AG09319 (cell line): ENCODE measurements around the gene KCNIP3.
A peak's percentile ranks its signal among the peaks of the same experiment; 100 is the strongest.

Experiments
- DNase-seq: peaks from one replicate; pipeline ENCODE4 v3.0.0-alpha.2; 2010; ENCODE audit warnings: low read depth; ENCODE audit errors: extremely low read depth
- CTCF ChIP-seq: IDR thresholded peaks from 2 replicates; pipeline ENCODE4 v1.5.1; 2011; ENCODE audit warnings: low read depth, mild to moderate bottlenecking, inconsistent platforms, low read length, moderate library complexity

KCNIP3 gene

GRCh38 chr2:95314964-95315611 is 17.9 kb downstream of the KCNIP3 start:
- TF ChIP-seq CTCF: peak; percentile 52
- no peak for DNase-seq

- no peak for DNase-seq
- TF ChIP-seq CTCF: no peak
Observed at GRCh38 chr2:95315801-95316411, 18.8 kb downstream of the KCNIP3 start.

GRCh38 chr2:95316466-95317122 is 19.4 kb downstream of the KCNIP3 start:
- no peak for DNase-seq
- no peak for TF ChIP-seq CTCF

- TF ChIP-seq CTCF: no peak
- DNase-seq: no peak
Observed at GRCh38 chr2:95317123-95317500, 20.0 kb downstream of the KCNIP3 start.

- TF ChIP-seq CTCF: no peak
- DNase-seq: no peak
Observed at GRCh38 chr2:95317665-95318425, 20.7 kb downstream of the KCNIP3 start.

- no peak for TF ChIP-seq CTCF
- no peak for DNase-seq
Observed at GRCh38 chr2:95318431-95319220, 21.5 kb downstream of the KCNIP3 start.
